Measurements from ENCODE around the gene ATP13A2.

DNA sequence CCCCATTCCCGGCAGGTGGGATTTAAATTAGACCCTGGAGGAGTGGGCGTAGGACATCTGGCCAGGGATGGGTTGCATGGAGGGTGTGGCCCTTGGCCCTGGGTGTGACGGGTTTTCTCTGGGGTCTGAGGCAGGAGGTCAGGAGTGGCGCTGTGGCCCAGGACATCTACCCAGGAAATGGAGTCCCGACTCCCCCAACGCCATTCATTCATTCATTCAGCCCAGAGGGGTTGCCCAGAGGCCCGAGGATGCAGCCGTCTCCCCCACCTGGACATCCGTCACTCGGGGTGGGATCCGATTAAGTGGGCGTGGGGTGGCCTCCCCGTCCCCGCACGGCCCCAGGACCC, 663 bp downstream of the ATP13A2 start:
- no peak for TF ChIP-seq CTCF (IDR thresholded peaks at IDR 0.05)
- TF ChIP-seq EZH2phosphoT487 (IDR thresholded peaks at IDR 0.05): no peak

Measured in neural progenitor cell (in vitro differentiated cells).